ENCODE data around the gene C1QTNF5. TPM values are rescaled to one million over a fixed set of nuclear protein-coding genes. Genes with fewer than 3 reads are reported as not detected.

The C1QTNF5 gene
- total RNA-seq, 1 donor: 41.3 TPM

DNA sequence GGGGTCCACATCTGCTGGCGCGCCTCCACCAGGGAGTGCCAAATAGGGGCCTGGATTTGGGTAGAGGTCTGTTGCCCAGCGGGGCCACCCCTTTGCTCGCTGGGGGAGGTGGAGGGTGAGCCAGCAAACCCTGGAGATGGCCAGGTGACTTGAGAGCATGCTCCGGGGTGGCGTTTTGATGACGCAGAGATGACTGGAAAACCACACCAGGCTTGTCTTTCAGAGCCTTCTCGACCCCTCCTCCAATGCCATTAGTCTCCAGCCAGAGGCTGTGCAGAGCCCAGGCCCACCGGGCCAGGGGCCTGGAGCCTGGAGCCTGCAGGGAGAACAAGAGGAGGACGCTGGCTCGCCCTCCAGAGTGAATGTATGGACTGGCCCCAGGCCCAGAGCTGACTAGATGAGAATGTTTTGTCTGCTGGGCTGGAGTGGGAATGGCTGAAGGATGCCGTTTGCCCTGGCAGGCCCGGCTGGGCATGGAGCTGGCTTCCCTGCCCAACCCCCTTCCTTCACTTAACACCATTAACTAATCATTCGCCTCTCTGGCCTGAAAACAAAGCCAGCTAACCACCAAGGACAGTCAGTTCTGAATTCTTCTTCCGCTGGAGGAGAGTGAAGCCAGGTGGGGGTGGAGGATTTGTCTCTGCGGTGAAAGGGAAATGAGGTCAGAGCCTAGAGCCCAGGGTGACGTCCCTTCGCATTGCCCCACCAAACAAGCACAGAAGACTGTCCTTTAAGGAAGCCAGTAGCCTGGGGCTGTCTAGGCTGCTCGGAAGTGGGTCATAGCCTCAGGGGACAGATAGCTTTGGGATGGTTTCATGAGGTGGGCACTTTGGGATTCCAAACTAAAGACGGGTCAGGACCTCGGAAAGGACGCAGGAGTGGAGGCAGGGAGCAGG is 22.2 kb downstream of the C1QTNF5 start:
- H3K27ac ChIP-seq (ENCODE audit: low read depth, low read length): peak overlapping the region; percentile 92
- no peaks in the 10 kb centered on the region for H3K27me3 ChIP-seq (ENCODE audit: insufficient read depth, low read length)
- peaks cover 56% of the 10 kb centered on the region for H3K4me1 ChIP-seq (ENCODE audit: insufficient read depth, low read length)
- TF ChIP-seq, protein P1, sequence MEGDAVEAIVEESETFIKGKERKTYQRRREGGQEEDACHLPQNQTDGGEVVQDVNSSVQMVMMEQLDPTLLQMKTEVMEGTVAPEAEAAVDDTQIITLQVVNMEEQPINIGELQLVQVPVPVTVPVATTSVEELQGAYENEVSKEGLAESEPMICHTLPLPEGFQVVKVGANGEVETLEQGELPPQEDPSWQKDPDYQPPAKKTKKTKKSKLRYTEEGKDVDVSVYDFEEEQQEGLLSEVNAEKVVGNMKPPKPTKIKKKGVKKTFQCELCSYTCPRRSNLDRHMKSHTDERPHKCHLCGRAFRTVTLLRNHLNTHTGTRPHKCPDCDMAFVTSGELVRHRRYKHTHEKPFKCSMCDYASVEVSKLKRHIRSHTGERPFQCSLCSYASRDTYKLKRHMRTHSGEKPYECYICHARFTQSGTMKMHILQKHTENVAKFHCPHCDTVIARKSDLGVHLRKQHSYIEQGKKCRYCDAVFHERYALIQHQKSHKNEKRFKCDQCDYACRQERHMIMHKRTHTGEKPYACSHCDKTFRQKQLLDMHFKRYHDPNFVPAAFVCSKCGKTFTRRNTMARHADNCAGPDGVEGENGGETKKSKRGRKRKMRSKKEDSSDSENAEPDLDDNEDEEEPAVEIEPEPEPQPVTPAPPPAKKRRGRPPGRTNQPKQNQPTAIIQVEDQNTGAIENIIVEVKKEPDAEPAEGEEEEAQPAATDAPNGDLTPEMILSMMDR (IDR thresholded peaks at IDR 0.05; ENCODE audit: extremely low read depth, low read depth, low read length): no peak
- peak overlapping the region; percentile 90 for H2AFZ ChIP-seq (ENCODE audit: low read length)
- peak; percentile 99 for DNase-seq (ENCODE audit: insufficient read length, low spot score, missing footprints)
- H4K20me1 ChIP-seq (ENCODE audit: insufficient read depth, low read length): no peaks in the 10 kb centered on the region
- no peaks in the 10 kb centered on the region for H3K79me2 ChIP-seq (ENCODE audit: insufficient read depth, low read length)
- peak overlapping the region; percentile 20 for H3K4me3 ChIP-seq (ENCODE audit: insufficient read depth, low read length)
- peaks cover 5% of the 10 kb centered on the region for H3K36me3 ChIP-seq (ENCODE audit: insufficient read depth, low read length)
- H3K9me3 ChIP-seq (ENCODE audit: low read depth, low read length): no peaks in the 10 kb centered on the region
- H3K4me2 ChIP-seq (ENCODE audit: insufficient read depth, low read length): peak overlapping the region; percentile 66

GRCh38 chr11:119317592-119318239 is 23.0 kb downstream of the C1QTNF5 start:
- Histone ChIP-seq H3K9me3 (ENCODE audit: low read depth, low read length) (no peaks in the 10 kb centered on the region), H3K4me3 (ENCODE audit: insufficient read depth, low read length) (peak overlapping the region; percentile 38), H3K36me3 (ENCODE audit: insufficient read depth, low read length) (peaks cover 5% of the 10 kb centered on the region), H4K20me1 (ENCODE audit: insufficient read depth, low read length) (no peaks in the 10 kb centered on the region), H3K27me3 (ENCODE audit: insufficient read depth, low read length) (no peaks in the 10 kb centered on the region), H2AFZ (ENCODE audit: low read length) (peak overlapping the region; percentile 35), H3K4me2 (ENCODE audit: insufficient read depth, low read length) (peak overlapping the region; percentile 54), H3K79me2 (ENCODE audit: insufficient read depth, low read length) (no peaks in the 10 kb centered on the region), H3K27ac (ENCODE audit: low read depth, low read length) (peak overlapping the region; percentile 92), H3K4me1 (ENCODE audit: insufficient read depth, low read length) (peaks cover 56% of the 10 kb centered on the region)
- DNase-seq (ENCODE audit: insufficient read length, low spot score, missing footprints): peak; percentile 82
- TF ChIP-seq, protein P1 (IDR thresholded peaks at IDR 0.05; ENCODE audit: extremely low read depth, low read depth, low read length): no peak

DNA sequence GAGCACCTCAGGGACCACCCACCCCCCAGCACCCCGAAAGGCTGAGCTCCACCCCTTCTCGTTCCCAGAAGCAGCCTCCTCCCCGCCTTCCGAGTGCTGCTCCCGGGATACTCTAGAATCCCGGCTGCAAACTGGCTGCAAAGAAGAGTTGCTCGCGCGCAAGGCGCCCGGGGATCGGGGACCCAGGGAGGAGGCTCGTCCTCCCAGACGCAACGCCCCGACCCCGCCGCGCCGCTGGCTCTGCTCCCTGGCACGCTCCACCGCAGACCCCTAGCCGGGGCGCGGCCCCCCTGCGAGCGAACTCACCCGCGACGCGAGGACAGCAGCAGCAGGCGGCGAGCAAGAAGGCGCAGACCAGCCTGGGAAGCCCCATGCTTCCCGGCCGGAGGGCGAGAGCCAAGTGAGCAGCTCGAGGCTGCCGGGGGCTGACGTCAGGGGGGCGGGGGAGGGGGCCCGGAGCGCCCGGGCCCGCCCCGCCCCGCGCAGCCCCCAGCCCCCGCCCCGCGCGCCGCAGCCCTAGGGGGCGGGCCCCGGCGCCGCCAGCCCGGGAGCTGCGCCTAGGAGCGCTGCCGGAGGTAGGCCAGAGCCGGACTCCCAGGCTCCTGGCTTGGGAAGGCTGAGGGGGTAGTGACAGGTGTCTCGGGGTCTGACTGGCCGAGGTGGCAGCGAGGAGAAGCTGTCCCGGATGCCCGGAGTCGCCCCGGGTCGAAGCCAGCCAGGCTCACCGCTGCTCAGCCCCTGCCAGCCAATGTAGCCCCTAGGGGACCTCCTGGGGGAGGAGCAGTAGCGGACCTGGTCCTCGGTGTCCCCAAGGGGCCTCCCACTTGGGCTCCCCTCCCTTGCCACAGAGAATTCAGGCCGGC is 23.7 kb downstream of the C1QTNF5 start, which contains the start of gene MCAM:
TSS of gene MCAM (minus strand) at position 402 of the 863 bp plus-strand sequence. CDS start at position 373, 29 bp downstream.
- Histone ChIP-seq H3K4me2 (ENCODE audit: insufficient read depth, low read length) (peak within 1 kb of the TSS; percentile 89), H3K9me3 (ENCODE audit: low read depth, low read length) (no peaks in the 10 kb centered on the region), H3K27me3 (ENCODE audit: insufficient read depth, low read length) (no peaks in the 10 kb centered on the region), H3K36me3 (ENCODE audit: insufficient read depth, low read length) (peaks cover 5% of the 10 kb centered on the region), H4K20me1 (ENCODE audit: insufficient read depth, low read length) (no peaks in the 10 kb centered on the region), H3K79me2 (ENCODE audit: insufficient read depth, low read length) (no peaks in the 10 kb centered on the region), H3K27ac (ENCODE audit: low read depth, low read length) (peak within 1 kb of the TSS; percentile 92), H3K4me1 (ENCODE audit: insufficient read depth, low read length) (peaks cover 50% of the 10 kb centered on the region), H3K4me3 (ENCODE audit: insufficient read depth, low read length) (peak within 1 kb of the TSS; percentile 74), H2AFZ (ENCODE audit: low read length) (peak within 1 kb of the TSS; percentile 72)
- TF ChIP-seq, protein P1 (IDR thresholded peaks at IDR 0.05; ENCODE audit: extremely low read depth, low read depth, low read length): no peak
- DNase-seq (ENCODE audit: insufficient read length, low spot score, missing footprints): peak; percentile 95
